Gastrocnemius medialis (tissue), 4 donors: ENCODE data around the gene LY86. TPM values are rescaled to one million over a fixed set of nuclear protein-coding genes. Genes with fewer than 3 reads are reported as not detected.
"Not testable (repeated sequence)": the region's sequence is repeated elsewhere in the genome, so short reads cannot be mapped to it uniquely, and the experiment has no call there.

Source experiments
- ATAC-seq, 2 donors: fragments of 150-250 bp; one replicate each; pipeline ENCODE4 v1.9.1; 2016
- DNase-seq, 2 donors: peaks; one replicate each; pipeline ENCODE4 v3.0.0-alpha.2; 2019
- H3K27ac ChIP-seq, 4 donors: fragments of 200-600 bp; sonication (generic); 1 replicate in 1 of 4; 2 replicates in 3 of 4; pipeline ENCODE4 v1.5.1; 2016 to 2018; ENCODE audit warnings: mild to moderate bottlenecking in 2 of 4, moderate library complexity in 1 of 4
- H3K27me3 ChIP-seq, 3 donors: fragments of 200-600 bp; sonication (generic) in 2 of 3; 1 replicate in 1 of 3; 2 replicates in 2 of 3; pipeline versions ENCODE4 v1.5.1 to v1.6.0; 2016 to 2019; ENCODE audit warnings: mild to moderate bottlenecking in 1 of 3, moderate library complexity in 1 of 3
- H3K36me3 ChIP-seq, 2 donors: fragments of 200-600 bp; sonication (generic) in 1 of 2; one replicate each; pipeline ENCODE4 v1.5.1; 2017 to 2018
- H3K4me1 ChIP-seq, 2 donors: fragments of 200-600 bp; sonication (generic) in 1 of 2; one replicate each; pipeline ENCODE4 v1.5.1; 2016 to 2017; ENCODE audit warnings: mild to moderate bottlenecking in 2 of 2
- H3K4me3 ChIP-seq, 4 donors: fragments of 200-600 bp; sonication (generic) in 3 of 4; 1 replicate in 1 of 4; 2 replicates in 3 of 4; pipeline ENCODE4 v1.5.1; 2016 to 2019; ENCODE audit warnings: mild to moderate bottlenecking in 2 of 4
- H3K9me3 ChIP-seq, 3 donors: fragments of 200-600 bp; sonication (generic) in 2 of 3; 1 replicate in 1 of 3; 2 replicates in 2 of 3; pipeline ENCODE4 v1.5.1; 2016 to 2019
- POLR2A ChIP-seq, 2 donors: fragments of 450-650 bp; IDR thresholded peaks; one replicate each; pipeline ENCODE4 v1.6.1; 2017; ENCODE audit warnings: antibody characterized with exemption in 2 of 2, mild to moderate bottlenecking in 2 of 2, moderate library complexity in 2 of 2
- in situ Hi-C, 4 donors: fragments of 200-750 bp; cut with MboI; loops; one replicate each; pipeline versions ENCODE4 v1.15.0 to v1.8.0; 2017; ENCODE audit warnings: low sequenced_read_pairs in 4 of 4
- intact Hi-C: fragments of 100-400 bp; cut with DNase I; formaldehyde crosslinking; loops from one replicate; pipeline ENCODE4 v1.15.1; 2023; ENCODE audit warnings: low total_unique reads
- total RNA-seq, 4 donors: library from RNA; depleted of rRNA; stranded (reverse); fragments of >200 nt; gene quantifications; one replicate each; pipeline versions ENCODE4 v1.1.0 to v1.2.3, GENCODE V29; 2016
- TF ChIP-seq, protein P1 (sequence below), 5 experiments: fragments of 450-650 bp in 3 of 5; fragments of 200-600 bp in 2 of 5; sonication (generic) in 2 of 5; IDR thresholded peaks in 4 of 5; conservative IDR thresholded peaks in 1 of 5; 1 replicate in 4 of 5; 2 replicates in 1 of 5; pipeline ENCODE4 v1.5.1; 2016 to 2019; ENCODE audit warnings: antibody characterized with exemption in 5 of 5, mild to moderate bottlenecking in 3 of 5, moderate library complexity in 3 of 5

Gene LY86
- total RNA-seq, 4 donors from 2014 or later, result 0.49 to 1.3 TPM; not detected in 2

DNA sequence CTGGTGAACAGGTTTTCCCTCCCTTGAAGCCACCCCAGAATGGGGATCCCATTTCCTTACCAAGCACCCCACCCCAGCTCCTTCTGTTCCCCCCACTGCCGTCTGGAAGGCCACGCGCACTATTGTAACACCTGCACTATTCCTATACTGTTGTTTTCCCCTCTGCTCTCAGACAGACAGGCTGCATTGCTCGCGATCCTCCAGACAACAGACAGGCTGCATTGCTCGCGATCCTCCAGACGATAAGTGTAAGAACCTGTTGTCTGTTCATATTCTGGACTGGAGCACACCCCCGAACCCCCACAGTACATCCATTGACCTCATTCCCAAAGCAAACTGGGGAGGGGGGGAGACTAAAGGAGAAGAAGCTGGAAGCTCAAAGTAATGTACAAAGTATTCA, 72.7 kb downstream of the LY86 start:
- intact Hi-C loops (no loop called here), in situ Hi-C loops (no loop called here)
- Histone ChIP-seq H3K27me3 (no peaks in the 10 kb centered on the region), H3K4me1 (peaks cover 3 to 5% of the 10 kb centered on the region in 2 donors), H3K4me3 (no peak overlapping the region), H3K9me3 (no peaks in the 10 kb centered on the region), H3K36me3 (no peaks in the 10 kb centered on the region), H3K27ac (no peak overlapping the region)
- no peak for TF ChIP-seq POLR2A (IDR thresholded peaks at IDR 0.05)
- TF ChIP-seq, protein P1, sequence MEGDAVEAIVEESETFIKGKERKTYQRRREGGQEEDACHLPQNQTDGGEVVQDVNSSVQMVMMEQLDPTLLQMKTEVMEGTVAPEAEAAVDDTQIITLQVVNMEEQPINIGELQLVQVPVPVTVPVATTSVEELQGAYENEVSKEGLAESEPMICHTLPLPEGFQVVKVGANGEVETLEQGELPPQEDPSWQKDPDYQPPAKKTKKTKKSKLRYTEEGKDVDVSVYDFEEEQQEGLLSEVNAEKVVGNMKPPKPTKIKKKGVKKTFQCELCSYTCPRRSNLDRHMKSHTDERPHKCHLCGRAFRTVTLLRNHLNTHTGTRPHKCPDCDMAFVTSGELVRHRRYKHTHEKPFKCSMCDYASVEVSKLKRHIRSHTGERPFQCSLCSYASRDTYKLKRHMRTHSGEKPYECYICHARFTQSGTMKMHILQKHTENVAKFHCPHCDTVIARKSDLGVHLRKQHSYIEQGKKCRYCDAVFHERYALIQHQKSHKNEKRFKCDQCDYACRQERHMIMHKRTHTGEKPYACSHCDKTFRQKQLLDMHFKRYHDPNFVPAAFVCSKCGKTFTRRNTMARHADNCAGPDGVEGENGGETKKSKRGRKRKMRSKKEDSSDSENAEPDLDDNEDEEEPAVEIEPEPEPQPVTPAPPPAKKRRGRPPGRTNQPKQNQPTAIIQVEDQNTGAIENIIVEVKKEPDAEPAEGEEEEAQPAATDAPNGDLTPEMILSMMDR (IDR thresholded peaks at IDR 0.05 in 4 of 5, conservative IDR thresholded peaks at IDR 0.05 in 1 of 5), result no peak
- DNase-seq (no peak), ATAC-seq (no peak)

DNA sequence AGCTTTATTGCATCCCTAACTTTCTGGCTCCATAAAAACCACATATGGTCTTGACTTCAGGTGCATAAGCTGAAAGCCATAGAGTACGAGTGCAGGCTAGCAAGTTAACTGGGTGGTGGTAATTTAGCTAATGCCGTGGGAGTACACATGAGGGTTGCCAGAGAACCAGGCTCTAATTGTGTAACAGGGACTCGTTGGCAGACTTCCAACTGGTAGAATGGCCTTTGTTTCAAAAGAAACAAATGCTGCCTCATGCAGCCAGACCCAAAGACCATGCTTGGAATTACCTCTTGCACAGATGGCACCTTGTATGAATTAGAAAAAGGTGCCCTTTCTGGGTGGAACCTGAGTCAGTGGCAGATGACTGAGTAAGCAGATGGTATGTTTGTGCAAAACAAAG, 73.2 kb downstream of the LY86 start:
- Histone ChIP-seq H3K4me3 (no peak overlapping the region), H3K36me3 (no peaks in the 10 kb centered on the region), H3K27me3 (no peaks in the 10 kb centered on the region), H3K4me1 (peaks cover 3 to 4% of the 10 kb centered on the region in 2 donors), H3K27ac (no peak overlapping the region), H3K9me3 (no peaks in the 10 kb centered on the region)
- in situ Hi-C loops (no loop called here), intact Hi-C loops (no loop called here)
- TF ChIP-seq, protein P1 (IDR thresholded peaks at IDR 0.05 in 4 of 5, conservative IDR thresholded peaks at IDR 0.05 in 1 of 5), result no peak
- TF ChIP-seq POLR2A (IDR thresholded peaks at IDR 0.05), result no peak
- ATAC-seq (peak; percentile 46 to 71), DNase-seq (peak; percentile 22 to 40)

DNA sequence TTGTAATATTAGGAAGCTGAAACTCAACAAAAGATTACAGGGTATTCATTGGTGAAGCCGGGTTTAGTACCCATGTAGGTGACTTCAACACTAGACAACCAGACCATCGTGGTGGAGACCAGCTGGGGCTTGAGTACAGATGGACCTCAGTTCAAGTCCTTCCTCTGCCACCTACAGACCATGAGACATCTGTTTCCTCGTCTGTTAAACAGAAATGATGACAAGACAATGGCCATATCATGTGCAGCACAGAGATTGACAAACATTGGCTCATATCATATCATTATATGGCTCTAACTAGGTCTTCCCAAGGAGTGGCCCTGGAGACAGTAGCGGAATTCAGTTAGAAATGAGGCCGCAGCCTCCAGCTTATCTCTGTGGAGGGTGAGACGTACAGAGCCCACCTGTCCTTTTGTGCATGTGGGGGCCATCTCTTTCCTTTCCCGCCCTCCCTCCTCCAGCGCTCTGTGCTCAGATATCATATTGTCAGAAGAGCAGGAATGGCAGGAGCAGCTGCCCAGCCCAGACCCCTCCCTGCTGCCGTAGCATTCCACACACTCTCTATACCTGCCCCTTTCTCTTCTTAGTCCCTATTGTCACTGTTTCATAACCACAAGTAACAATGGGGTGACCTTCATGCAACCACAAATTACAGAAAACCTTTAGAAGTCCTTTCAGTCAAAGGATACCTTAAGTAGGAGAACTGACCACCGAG, 75.1 kb downstream of the LY86 start:
- H3K27me3 ChIP-seq, result no peaks in the 10 kb centered on the region
- in situ Hi-C loops, result no loop called here
- intact Hi-C loops, result no loop called here
- H3K9me3 ChIP-seq, result no peaks in the 10 kb centered on the region
- no peak for ATAC-seq
- H3K36me3 ChIP-seq, result no peaks in the 10 kb centered on the region
- DNase-seq, result no peak
- no peak overlapping the region for H3K4me3 ChIP-seq
- peaks cover 0 to 4% of the 10 kb centered on the region in 2 donors for H3K4me1 ChIP-seq
- no peak for TF ChIP-seq POLR2A (IDR thresholded peaks at IDR 0.05)
- TF ChIP-seq, protein P1 (IDR thresholded peaks at IDR 0.05 in 4 of 5, conservative IDR thresholded peaks at IDR 0.05 in 1 of 5), result no peak
- H3K27ac ChIP-seq, result no peak overlapping the region

DNA sequence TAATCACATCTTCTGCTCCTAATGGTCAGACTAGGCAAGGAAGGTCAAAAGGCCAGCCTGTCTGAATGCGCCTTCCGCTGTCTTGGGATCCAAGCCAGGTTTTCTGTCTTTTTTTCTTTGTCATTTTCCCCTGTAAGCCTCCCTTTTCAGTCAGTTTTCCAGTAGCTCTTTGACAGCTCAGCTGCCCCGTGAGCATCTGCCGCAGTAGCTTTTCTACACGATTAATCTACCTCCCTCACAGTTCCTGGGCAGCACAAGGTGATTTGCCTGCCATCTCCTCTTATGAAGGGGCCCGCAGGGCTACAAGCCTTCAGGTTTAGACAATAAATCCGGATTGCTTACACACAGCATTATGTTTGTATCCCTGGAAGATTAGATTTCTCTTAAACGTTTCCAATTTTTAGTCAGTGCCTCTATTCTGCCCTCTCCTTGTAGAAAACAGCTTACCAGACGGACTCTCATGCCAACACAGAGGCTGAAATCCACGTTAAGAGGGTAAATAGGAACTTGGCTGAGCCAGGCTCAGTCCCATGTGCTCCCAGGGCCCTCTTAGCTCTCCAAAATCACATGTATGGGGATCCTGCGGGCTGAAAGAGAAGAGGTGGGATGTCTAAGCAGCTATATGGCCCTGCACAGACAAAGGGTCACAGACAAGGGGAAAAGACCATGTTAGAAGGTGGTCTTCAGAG, 77.2 kb downstream of the LY86 start:
- DNase-seq (no peak), ATAC-seq (no peak)
- H3K27me3 ChIP-seq, result no peaks in the 10 kb centered on the region
- H3K4me3 ChIP-seq, result no peak overlapping the region
- in situ Hi-C loops, result no loop called here
- intact Hi-C loops, result no loop called here
- H3K27ac ChIP-seq, result no peak overlapping the region
- H3K9me3 ChIP-seq, result no peaks in the 10 kb centered on the region
- TF ChIP-seq, protein P1 (IDR thresholded peaks at IDR 0.05 in 4 of 5, conservative IDR thresholded peaks at IDR 0.05 in 1 of 5), result no peak
- no peak for TF ChIP-seq POLR2A (IDR thresholded peaks at IDR 0.05)
- H3K4me1 ChIP-seq, result peaks cover 0 to 4% of the 10 kb centered on the region in 2 donors
- no peaks in the 10 kb centered on the region for H3K36me3 ChIP-seq

DNA sequence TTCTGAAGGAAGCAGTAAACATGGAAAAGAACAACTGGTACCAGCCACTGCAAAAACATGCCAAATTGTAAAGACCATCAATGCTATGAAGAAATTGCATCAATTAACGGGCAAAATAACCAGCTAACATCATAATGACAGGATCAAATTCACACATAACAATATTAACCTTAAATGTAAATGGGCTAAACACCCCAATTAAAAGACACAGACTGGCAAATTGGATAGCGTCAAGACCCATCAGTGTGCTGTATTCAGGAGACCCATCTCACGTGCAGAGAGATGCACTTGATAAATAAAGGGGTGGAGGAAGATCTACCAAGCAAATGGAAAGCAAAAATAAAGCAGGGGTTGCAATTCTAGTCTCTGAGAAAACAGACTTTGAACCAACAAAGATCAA, 81.6 kb downstream of the LY86 start:
- ATAC-seq, H3K36me3 ChIP-seq, H3K9me3 ChIP-seq, in situ Hi-C loops, DNase-seq, intact Hi-C loops, H3K27me3 ChIP-seq, H3K4me3 ChIP-seq, H3K27ac ChIP-seq, H3K4me1 ChIP-seq: not testable (repeated sequence)
